DND-41 (cell line): ENCODE results near the gene THSD4.

Experiments
- CTCF ChIP-seq: IDR thresholded peaks from 2 replicates; pipeline ENCODE4 v1.5.1; 2012; ENCODE audit warnings: borderline replicate concordance, low read length, moderate library complexity, mild to moderate bottlenecking; ENCODE audit not compliant: poor library complexity, severe bottlenecking; ENCODE audit errors: extremely low read depth
- EZH2 ChIP-seq: IDR thresholded peaks from 3 replicates; pipeline ENCODE4 v1.6.1; 2012; ENCODE audit warnings: borderline replicate concordance, low read depth, mild to moderate bottlenecking, moderate library complexity, low read length, inconsistent platforms; ENCODE audit not compliant: severe bottlenecking

GRCh38 chr15:71194286-71194685 is 79.0 kb downstream of the THSD4 start:
- TF ChIP-seq CTCF (no peak), EZH2 (no peak)
